OCI-LY1 (cell line): ENCODE data around the gene CAPG.

Experiments
- EZH2 ChIP-seq: fragments of 200-600 bp; sonication (generic), shearing (Covaris generic); IDR thresholded peaks from 2 replicates; pipeline ENCODE4 v1.8.0; 2017; ENCODE audit warnings: borderline replicate concordance, mixed run types, mild to moderate bottlenecking, antibody characterized with exemption, low read length, moderate library complexity, mixed read lengths
- TF ChIP-seq, protein P1 (sequence below): fragments of 200-600 bp; sonication (generic), shearing (Covaris generic); IDR thresholded peaks from 2 replicates; pipeline ENCODE4 v1.5.1; 2017; ENCODE audit warnings: mild to moderate bottlenecking, antibody characterized with exemption, low read length, moderate library complexity, mixed read lengths

DNA sequence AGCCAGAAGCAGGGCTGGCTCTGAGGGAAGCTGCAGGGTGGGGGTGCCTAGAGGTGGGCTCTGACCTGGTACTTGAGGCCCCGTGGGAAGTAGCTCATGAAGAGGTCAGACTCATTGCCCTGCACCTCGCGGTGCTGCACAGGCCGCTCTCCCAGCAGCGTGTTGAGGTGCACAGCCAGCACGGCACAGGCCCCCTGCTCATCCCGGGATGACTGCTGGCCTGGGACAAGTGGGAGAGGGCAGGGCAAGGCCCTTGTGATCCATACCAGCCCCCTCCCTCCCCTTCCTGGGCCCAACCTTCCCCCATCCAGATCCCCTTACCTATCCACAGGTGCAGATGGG is 8.7 kb downstream of the CAPG start:
- TF ChIP-seq, protein P1, sequence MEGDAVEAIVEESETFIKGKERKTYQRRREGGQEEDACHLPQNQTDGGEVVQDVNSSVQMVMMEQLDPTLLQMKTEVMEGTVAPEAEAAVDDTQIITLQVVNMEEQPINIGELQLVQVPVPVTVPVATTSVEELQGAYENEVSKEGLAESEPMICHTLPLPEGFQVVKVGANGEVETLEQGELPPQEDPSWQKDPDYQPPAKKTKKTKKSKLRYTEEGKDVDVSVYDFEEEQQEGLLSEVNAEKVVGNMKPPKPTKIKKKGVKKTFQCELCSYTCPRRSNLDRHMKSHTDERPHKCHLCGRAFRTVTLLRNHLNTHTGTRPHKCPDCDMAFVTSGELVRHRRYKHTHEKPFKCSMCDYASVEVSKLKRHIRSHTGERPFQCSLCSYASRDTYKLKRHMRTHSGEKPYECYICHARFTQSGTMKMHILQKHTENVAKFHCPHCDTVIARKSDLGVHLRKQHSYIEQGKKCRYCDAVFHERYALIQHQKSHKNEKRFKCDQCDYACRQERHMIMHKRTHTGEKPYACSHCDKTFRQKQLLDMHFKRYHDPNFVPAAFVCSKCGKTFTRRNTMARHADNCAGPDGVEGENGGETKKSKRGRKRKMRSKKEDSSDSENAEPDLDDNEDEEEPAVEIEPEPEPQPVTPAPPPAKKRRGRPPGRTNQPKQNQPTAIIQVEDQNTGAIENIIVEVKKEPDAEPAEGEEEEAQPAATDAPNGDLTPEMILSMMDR = no peak
- TF ChIP-seq EZH2 = no peak
